GM19099 (cell line): ENCODE data around the gene MAGEA6.

Experiments used
- POLR2A ChIP-seq: IDR thresholded peaks from 3 replicates; pipeline ENCODE4 v1.6.1; 2011; ENCODE audit warnings: low read depth; ENCODE audit not compliant: insufficient read length; ENCODE audit errors: extremely low read depth

The MAGEA6 gene

GRCh38 chrX:152733261-152733975, 36.1 kb downstream of the MAGEA6 start, which contains the start of the genes CSAG1 and MAGEA12:
Gene CSAG1, minus strand, starts transcription at chrX:152733721. Its CDS starts 1,261 bp downstream, at chrX:152732460.
Gene MAGEA12, plus strand, starts transcription at chrX:152733757. Its CDS starts 2,405 bp downstream, at chrX:152736162.
- TF ChIP-seq POLR2A = no peak

- TF ChIP-seq POLR2A = no peak
Measured at GRCh38 chrX:152725409-152725808, 44.1 kb downstream of the MAGEA6 start.
